ENCODE measurements around the gene CDKL4.
"Not testable (repeated sequence)": the region's sequence is repeated elsewhere in the genome, so short reads cannot be mapped to it uniquely, and the experiment has no call there.

The CDKL4 gene

DNA sequence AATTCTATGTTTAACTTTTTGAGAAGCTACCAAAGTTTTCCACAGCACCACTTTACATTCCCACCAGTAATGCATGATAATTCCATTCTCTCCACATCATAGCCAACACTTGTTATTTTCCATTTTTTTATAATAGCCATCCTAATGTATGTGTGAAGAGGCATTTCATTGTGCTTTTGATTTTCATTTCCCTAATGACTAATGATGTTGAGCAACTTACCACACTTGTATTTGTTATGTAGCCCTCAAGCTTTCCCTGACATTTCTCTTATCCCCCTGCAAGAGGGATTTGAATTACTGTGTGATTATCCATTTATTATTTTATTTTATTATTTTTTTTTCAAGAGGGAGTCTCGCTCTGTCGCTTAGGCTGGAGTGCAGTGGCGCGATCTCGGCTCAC, 99.4 kb downstream of the CDKL4 start:
- DNase-seq (ENCODE audit: low read depth in 1 of 2, low spot score in 1 of 2): no peak

DNA sequence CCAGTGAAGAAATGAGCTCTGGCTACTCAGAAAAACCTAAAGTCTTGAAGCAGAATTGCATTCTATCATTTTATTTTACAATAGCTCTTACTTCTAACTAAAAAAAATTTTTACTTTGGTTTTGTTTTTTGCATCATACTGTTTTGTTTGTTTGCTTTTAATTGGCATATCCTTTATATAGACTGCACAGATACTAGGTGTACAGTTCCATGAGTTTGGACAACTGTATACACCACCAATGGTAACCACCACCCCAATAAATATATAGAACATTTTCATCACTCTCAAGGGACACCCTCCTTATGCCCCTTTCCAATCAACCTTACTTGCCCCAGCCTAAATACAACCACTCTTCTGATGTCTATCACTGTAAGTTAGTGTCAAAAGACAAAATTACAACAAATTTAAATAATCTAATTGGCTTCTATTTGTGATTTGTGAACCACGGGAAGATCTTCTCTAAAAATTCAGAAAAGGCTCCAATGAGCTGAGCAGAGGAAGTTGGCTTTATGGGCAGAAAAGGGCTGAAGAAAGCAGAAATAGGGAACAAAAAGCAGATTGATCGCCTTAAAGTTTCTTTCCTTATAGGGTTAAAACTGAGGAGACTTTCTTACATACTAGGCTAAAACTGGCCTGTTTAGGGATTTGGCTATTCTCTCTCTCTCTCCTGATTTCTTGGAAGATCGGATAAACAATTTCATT, 100.7 kb downstream of the CDKL4 start:
- no peak for DNase-seq (ENCODE audit: low read depth in 1 of 2, low spot score in 1 of 2)

DNA sequence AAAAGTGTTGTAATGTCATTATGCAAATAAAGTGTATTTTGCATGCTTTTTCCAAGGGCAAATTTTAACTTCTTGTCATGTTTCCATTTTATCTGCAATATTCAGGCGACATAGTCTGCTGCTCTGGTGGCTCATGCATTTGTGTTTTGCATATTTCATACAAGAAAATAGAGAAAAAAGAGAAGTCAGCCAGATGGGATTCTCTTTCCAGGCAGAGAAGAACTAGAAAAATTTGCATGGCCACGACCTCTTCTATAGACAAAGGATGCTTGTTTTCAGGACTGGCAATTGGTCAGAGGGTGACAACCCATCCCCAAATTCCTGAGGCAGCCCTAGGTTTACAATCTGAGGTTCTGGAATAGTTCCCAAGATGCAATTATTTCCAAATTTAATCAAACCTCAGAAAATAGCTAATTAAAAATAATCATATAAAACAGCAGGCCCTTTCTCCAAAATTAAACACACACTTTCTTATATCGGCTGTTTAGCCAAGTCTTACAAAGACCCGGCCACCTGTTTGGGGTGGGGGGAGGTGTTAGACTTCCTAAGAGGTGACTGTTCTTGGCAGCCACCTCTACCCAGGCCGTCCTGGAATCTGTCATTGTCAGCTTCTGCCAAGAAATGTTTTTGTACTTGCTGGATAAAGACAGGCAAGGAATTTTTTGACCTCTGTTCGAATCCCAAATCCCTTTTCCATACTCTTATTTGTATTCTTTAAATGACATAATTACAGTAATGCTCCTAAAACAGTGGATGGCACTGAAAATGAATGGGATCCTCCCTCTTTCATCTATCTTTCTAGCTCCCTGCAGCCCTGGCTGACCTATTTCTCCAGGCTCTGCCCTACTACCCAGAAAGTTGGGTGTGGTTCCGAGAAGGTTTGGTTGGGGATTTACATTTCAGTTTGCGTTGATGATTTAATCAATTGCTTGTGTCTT, 102.2 kb downstream of the CDKL4 start:
- no peak for DNase-seq (ENCODE audit: low read depth in 1 of 2, low spot score in 1 of 2)

DNA sequence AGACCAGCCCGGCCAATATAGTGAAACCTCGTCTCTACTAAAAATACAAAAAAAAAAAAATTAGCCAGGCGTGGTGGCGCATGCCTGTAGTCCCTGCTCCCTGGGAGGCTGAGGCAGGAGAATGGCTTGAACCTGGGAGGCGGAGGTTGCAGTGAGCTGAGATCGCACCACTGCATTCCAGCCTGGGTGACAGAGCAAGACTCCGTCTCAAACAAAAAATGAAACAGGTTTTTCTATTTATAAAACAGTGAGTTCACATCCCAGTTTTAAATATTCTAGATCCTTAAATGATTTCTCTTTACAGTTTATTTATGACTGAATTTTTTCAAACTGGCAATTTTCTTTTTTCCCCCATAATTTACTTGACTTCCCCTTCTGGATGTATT, 102.8 kb downstream of the CDKL4 start:
- DNase-seq (ENCODE audit: low read depth in 1 of 2, low spot score in 1 of 2): not testable (repeated sequence)

DNA sequence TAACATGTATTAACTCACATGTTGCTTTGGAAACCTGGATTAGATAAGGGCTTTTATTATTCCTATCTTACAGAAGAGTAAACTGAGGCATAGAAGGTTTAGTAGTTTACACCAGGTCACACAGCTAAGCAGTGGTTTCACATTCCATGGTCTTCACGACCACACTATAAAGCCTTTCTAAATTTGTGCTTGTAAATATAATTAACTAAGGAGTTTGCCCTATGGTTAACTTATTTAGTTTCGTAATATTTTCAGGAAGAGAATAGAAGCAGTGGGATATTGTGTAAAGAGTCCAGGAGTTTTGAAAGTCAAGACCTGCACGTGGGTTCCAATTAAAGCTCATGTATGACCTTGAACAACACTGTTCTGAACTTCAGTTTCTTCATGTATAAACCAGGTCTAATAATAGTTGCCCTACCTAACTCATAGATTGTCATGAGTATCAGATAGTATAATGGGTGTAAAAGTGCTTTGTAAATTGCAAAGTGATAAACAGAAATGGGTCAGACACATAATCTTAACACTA, 103.4 kb downstream of the CDKL4 start:
- DNase-seq (ENCODE audit: low read depth in 1 of 2, low spot score in 1 of 2): no peak

DNA sequence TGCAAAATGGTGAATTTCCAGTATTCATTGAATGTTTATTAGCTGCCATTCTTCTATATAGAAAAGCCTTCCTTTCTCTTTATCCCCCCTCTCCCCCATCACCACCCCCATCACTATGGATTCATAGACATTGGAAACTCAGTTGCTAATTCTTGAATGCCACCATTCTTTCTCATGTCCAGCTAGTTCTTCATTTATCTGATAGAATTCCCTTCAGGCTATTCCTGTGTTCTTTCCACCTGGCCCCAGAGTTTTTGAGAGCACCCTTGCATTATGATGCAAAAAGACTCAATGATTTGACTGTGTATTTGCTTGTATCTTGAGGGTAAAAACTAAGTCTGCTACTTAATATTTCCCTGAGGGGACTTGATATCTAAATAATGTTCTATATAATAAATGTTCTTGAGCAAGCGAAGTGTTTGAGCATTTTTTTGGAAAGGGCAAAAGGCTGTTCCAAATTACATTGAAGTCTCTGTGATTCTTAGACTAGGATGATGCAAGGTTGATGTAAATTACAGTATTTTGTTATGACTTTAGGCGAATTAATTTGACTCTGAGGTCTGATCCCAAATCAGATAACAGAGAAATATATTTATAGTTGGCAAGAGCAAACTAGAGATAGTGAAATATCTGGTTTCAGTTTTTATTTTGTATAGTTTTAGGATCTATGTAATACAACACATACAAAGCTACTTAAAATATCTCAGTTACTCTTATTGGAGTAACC, 104.1 kb downstream of the CDKL4 start:
- DNase-seq (ENCODE audit: low read depth in 1 of 2, low spot score in 1 of 2): no peak

DNA sequence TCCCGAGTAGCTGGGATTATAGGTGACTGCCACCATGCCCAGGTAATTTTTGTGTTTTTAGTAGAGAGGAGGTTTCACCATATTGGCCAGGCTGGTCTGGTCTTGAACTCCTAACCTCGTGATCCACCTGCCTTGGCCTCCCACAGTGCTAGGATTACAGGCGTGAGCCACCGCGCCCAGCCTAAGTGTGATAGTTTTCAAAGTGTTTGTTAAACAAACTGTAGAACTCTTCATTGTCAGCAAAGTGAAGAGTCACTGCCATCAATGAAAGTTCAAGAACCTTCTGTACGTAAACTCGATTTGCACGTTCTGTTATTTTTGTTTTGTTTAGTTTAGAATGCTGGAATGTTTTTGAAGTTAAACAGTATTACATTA, 104.9 kb downstream of the CDKL4 start:
- DNase-seq (ENCODE audit: low read depth in 1 of 2, low spot score in 1 of 2): no peak

DNA sequence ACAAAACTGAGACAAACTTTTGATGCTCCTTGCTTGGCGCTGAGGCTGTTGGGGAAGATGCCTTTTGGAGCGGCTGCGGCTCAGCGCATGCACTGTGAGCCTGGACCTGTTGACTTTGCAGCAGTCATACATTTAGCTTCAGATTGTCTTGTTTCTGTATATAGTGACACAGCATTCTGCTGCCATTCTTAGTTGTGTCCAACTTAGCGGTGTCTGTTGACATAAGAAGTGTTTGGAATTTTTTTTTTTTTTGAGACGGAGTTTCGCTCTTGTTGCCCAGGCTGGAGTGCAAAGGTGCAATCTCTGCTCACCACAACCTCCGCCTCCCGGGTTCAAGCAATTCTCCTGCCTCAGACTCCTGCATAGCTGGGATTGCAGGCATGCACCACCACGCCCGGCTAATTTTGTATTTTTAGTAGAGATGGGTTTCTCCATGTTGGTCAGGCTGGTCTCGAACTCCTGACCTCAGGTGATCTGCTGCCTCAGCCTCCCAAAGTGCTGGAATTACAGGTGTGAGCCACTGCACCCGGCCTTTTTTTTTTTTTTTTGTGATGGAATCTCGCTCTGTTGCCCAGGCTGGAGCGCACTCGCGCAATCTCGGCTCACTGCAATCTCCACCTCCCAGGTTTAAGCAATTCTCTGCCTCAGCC, 105.5 kb downstream of the CDKL4 start:
- not testable (repeated sequence) for DNase-seq (ENCODE audit: low read depth in 1 of 2, low spot score in 1 of 2)

DNA sequence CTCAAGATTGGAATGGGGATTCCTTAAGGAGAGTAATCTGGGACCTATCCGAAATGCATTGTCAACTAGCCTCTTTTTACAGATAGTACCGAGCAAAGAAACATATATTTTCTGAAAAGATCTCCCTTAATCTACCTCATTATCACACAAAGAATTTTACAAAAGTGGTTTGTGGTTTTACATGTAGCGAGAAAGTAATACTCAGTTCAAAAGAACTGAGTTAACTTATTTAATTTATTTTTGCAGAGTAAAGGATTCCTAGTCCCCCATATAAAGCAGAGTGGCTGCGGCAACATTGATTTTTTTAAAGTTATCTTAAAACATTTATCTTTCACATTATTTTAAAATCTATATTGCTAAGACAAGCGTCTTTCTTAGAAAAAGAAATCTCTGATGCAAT, 107.0 kb downstream of the CDKL4 start:
- DNase-seq (ENCODE audit: low read depth in 1 of 2, low spot score in 1 of 2): no peak

DNA sequence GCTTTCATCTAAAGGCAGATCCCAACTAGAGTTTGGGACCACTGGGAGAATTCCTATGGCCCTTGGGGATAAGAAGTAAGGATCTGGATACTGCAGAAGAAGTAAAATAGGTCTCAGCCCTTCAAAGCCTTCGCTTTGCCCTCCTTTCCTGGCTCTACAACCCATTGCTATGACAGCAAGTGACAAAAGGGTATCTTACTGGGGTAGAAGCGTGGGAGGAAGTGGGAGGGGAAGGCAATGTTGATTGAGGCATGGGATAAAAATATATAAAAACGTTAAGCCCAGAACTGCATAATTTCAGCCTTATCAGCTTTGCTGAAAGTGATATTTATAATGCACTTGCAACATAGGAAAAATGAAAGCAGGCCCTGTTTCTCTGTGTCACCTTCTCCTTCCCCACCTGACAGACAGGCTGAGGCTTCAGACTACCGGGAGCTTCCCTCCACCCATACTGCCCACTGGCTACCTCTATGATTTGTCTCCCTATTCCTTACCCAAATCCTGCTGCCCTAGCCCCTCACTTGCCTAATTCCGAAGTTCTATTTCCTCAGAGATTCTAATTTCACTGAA, 108.0 kb downstream of the CDKL4 start:
- no peak for DNase-seq (ENCODE audit: low read depth in 1 of 2, low spot score in 1 of 2)

DNA sequence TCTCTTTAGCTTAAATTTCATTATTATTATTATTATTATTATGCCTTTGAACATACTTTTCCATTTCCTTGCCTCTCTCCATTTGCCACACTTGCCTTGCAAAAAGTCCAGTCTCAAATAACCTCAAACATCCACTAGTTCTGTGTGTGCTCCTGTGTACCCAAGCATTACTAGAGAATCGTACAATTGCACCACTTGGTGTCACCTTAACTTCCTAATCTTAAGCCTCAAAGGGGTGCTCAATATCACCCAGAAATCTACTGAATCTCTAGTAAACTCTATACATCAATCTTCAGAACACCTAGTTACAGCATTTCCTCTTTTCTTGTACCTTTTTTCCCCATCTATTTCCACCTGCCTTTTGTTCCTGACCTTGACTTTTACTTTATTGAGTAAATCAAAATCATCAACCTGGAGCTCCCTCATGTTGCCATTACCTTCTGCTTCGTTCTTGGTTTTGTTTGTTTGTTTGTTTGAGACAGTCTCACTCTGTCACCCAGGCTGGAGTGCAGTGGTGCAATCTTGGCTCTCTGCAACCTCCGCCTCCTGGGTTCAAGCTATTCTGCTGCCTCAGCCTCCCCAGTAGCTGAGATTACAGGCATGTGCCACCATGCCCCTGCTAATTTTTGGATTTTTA, 110.4 kb downstream of the CDKL4 start:
- DNase-seq (ENCODE audit: low read depth in 1 of 2, low spot score in 1 of 2): no peak

DNA sequence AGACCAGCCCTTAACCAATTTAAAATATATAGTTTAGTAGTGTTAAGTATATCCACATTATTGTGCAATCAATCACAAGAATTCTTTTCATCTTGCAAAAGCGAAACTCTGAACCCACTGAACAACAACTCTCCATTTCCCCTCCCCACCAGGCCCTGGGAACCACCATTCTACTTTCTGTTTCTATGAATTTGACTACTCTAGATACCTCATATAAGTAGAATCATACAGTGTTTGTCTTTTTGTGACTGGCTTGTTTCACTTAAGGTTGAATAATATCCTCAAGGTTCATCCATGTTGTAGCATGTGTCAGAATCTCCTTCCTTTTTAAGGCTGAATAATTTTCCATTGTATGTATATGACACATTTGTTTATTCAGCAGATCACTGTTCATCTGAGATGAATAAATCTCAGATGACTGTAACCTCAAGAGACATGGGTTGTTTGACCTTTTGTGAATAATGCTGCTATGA, 114.8 kb downstream of the CDKL4 start:
- DNase-seq (ENCODE audit: low read depth in 1 of 2, low spot score in 1 of 2): peak in 1 of 2 donors; percentile 27

DNA sequence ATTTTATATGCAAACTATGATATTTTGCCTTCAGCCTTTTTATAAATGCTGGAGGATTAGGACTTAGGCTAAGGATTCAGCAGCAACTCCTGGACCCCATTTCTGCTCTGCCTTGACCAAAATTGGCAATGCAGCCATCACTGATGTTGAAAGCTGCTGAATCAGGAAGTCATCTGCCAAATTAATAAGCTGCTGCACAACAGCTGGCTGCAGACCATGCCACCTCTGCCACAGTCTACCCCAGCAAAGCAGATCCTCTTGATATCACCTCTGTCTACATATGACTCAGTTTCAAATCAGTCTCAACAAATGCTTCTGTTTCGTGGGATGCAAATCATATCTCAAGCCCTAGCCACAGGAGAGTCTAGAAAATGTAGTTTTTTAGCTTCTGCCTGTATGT, 115.8 kb downstream of the CDKL4 start:
- no peak for DNase-seq (ENCODE audit: low read depth in 1 of 2, low spot score in 1 of 2)
